Measurements from ENCODE around the gene BMPER.

The BMPER gene

DNA sequence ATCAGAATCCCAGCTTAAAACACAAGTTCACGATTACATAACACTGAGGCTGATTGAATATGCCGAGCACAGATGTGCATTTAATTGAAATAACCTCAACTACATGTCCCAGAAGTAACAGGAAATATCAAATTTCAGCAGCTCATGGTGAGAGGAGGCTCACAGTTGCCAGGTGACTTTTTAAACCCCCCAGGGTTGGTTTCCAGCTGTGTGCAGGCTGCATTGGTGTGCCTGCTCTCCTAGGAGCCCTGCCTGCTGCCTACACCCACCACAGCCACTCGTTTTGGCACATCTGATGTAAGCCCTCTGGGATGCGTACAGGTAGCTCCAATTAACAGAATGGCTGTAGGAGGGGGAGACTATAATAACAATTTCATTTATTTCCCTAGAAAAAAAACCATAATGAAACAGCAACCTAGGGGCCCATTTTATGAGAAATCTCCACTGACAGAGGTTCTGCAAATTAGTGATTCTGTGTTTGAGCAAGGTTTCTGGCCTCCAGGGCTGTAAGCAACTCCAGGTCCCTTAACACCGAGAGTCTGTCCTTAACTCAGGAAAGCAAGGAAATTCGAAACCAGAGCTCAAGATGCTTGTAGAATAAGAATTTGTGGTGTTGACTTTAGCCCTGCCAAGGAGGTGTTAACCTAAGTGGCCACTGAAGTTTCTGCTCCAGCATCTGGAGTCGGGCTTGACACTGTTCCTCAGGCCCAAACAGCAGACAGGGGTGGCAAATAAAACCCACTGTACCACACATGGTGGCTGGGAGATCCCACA is 161.9 kb downstream of the BMPER start:
- no peak for DNase-seq

GRCh38 chr7:34069676-34070075 is 164.3 kb downstream of the BMPER start:
- DNase-seq: no peak

- no peak for DNase-seq
These were observed 165.4 kb downstream of the BMPER start for GRCh38 chr7:34070511-34071323.

- no peak for DNase-seq
These were observed 168.3 kb downstream of the BMPER start for GRCh38 chr7:34073676-34074075.

GRCh38 chr7:34074421-34074820 is 169.1 kb downstream of the BMPER start:
- no peak for DNase-seq

GRCh38 chr7:34075523-34076370 is 170.4 kb downstream of the BMPER start:
- DNase-seq: no peak

- no peak for DNase-seq
These were observed 171.8 kb downstream of the BMPER start for GRCh38 chr7:34077168-34077567.

GRCh38 chr7:34078864-34079263 is 173.5 kb downstream of the BMPER start:
- no peak for DNase-seq

DNA sequence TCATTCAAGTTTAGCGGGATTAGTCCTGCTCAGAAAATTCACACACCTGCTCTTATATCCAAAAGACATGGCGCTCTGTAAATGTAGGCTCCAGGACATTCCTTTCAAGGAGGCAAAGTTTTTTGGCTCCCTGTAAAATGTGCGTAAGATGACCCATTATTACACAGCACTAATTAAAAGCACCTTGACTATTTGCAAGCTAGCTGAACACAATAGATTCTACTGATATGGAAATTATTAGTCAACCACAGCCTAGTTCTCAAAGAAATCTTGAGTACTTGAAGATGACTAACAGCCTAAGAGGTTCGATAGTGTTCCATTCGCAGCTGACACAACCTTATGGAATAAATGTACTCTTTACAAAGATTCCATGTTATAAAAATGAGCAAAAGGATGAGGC is 175.2 kb downstream of the BMPER start:
- no peak for DNase-seq

- no peak for DNase-seq
These were observed 176.6 kb downstream of the BMPER start for GRCh38 chr7:34081935-34082334.

DNA sequence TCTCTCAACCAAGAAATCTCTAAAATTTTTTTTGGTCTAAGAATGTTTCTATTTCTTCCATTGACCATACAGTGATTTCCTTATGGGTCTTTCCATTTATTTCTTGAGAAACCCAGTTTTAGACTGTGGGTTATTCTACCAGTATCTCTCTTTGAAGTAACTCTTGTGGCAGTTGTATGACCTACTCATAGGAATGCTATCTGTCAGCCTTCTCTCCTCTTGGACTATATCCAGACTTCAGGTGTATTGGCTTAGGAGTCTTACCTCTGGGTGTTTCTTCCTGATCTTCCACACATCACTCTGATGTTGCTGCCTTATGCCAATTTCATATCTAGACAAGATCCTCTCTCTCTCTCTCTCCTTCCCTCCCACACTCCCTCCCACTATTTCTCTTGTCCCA is 178.1 kb downstream of the BMPER start:
- no peak for DNase-seq

DNA sequence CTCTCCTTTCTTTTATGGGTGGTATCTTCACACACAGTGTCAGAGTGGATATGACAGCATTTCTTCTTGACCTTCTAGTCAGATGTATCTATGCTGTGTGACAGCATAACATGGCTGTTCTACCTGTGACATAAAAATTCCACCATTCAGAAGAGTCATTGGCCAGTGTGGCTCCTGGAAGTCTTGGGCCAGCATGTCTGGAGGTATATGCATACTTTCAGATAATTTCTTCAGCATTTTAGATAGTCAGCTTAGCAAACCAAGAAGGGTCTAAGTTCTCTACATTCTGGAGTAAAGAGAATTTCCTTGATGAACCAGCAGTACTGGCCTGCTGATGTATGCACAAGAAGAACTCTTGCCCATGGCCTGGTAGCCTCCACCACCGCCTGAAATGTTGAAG is 179.3 kb downstream of the BMPER start:
- DNase-seq: no peak

DNA sequence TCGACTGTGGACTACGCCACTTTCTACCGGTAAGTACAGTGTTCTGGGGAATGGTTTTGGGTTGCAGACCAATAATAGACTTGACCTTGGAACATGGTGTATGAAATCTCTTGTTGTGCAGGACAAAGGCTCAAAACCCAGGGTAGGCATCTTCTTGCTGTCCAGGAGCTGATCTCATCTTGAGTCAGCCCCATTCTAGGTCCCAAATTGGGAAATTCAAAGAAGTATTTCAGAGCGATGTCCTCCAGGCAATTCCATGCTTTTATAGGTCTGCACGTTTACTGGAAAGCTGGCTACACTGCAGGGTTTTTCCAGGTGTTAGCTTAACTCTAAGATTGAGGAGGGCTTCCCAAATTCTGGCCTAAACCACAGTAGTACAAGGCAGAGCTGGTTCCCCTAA is 180.7 kb downstream of the BMPER start:
- no peak for DNase-seq

DNA sequence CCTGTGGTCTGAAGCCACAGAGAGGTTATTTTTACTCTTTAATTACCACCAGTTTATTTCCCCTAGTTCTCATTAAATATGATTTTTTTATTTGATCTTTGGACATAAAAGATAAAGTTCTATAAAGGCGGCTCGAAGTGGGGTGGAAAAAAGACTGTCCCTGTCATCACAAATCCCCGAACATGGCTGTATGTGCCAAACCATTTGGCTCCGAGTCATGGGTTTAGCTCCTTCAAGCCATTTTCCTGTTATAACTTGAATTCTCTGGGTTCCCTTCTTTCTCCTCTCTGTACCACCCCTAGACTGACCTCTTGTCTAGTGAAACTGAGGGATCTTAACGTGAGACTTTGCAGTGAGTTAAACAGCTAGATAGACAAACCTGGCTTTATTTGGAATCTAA is 181.6 kb downstream of the BMPER start:
- DNase-seq: no peak

DNA sequence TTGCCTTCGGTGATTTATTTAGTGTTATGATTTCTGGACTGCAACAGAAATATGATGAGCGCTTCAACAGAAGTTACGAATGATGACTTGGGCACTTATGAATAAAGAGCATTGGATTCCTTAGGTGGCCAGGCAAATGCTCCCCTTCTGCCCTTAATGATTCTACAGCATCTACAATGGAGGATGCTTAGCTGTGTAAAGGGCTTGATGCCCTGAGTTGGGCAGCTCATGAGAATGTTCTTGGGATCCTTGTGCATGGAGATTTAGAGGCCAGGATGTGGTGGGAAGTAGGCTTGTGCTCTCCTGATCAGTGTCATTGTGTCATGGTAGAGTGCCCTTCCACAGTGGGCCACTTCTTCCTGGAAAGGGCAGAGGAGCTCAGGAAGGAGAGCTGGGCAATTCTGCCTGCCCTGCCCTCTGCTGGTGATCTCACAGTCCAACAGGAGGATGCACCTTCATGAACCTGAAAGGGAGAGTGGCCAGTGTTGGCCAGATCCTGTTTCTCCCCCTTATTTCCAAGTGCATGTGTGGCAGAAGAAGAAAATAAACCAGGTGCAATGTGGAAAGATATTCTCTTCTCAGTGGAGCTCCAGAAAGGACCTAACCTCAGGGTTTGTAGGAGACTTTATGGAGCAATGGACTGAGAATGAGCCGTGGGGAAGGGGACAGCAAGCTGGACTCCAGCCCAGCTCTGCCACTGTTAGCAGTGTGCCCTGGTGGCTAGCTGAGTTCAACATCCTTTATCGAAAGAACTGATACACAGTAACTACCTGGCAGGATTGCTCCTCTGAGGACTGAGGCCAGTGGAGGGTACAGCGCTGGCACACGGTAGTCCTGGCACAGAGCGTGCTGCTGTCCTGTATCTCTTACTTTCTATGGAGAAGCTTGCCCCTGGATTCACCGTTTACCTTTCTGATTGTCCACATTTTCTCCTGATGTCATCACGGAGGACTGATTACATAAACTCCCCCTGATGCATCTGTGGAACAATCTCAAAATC is 182.9 kb downstream of the BMPER start:
- peak in 1 of 2 experiments; percentile 15 for DNase-seq

- no peak for DNase-seq
These were observed 185.5 kb downstream of the BMPER start for GRCh38 chr7:34090816-34091215.

GRCh38 chr7:34091321-34091917 is 186.1 kb downstream of the BMPER start:
- DNase-seq: peak in 1 of 2 experiments; percentile 16

- DNase-seq: no peak
These were observed 187.9 kb downstream of the BMPER start for GRCh38 chr7:34093276-34093675.

GRCh38 chr7:34096198-34096651 is 190.9 kb downstream of the BMPER start:
- DNase-seq: no peak

DNA sequence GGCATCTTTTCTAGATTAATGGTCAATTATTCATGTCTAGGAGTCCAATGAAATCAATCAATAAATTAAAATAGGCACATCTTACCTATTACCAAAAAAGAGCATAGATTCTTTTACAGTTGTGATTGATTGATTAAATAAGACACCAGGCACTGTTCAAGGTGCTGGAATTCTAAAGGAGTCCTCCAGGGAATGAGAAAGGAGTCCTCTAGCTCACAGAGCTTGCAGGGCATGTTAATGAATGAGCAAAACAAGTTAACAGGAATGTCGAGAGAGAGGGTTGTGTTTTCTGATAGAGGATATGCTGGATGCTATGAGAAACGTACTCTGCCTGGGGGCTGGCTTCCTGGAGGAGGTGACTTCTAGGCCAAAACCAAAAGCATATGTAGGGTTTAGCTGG is 191.4 kb downstream of the BMPER start:
- no peak for DNase-seq

DNA sequence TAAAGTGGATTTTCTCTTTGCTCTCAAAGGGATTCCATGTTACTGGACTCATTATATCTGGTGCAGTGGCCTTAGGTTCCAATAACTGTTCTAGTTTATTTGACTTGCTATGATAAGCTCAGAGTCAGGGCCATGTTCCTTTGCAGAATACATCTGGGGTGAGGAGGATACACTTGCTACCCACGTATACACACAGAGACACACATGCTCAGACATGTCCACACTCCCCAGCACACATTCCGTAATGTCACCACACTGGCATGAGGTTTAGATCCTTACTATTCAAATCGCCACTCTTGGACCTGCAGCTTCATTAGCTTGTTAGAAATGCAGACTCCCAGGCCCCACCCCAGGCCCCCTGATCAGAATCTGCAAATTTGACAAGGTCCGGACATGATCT is 195.3 kb downstream of the BMPER start:
- no peak for DNase-seq

DNA sequence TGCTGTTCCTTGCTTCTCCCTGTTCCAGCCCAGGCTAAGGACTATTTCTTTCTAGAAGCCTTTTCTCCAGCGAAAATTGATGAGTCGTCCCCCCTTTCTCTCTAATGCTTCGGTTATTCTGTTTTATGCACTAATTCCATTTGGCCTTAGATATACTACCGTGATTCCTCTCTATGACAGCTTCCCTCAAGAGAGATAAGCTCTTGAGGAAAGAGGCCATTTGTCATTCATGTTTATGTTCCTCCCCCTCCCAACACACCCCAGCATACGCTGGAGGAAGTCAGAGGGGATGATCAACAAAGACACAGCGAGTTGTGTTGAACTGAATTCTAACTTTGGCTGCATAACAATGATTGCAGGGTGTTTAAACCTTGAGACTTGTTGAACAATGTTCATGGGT is 198.8 kb downstream of the BMPER start:
- DNase-seq: no peak
